Measurements from ENCODE around the gene CCDC192. TPM values are rescaled to one million over a fixed set of nuclear protein-coding genes. Genes with fewer than 3 reads are reported as not detected.

Gene CCDC192
- total RNA-seq, 3 donors from 2014 or later (not counting 1 experiment from before 2014, with no cell fraction given): not detected

- no peaks in the 10 kb centered on the region for H3K36me3 ChIP-seq (ENCODE audit: control insufficient read depth, insufficient read depth, low read length)
- Mint-ChIP-seq H3K27me3 (ENCODE audit: low read depth in 2 of 2) (no peaks in the 10 kb centered on the region), H3K4me1 (peaks cover 0 to 8% of the 10 kb centered on the region in 2 donors), H3K36me3 (peaks cover 11% of the 10 kb centered on the region), H3K4me3 (no peak overlapping the region), H3K9me3 (no peaks in the 10 kb centered on the region), H3K27ac (no peak overlapping the region)
- no peaks in the 10 kb centered on the region for H3K27me3 ChIP-seq (ENCODE audit: control insufficient read depth, insufficient read depth, low read length)
- H3K9me3 ChIP-seq (ENCODE audit: control insufficient read depth, insufficient read depth, low read length): no peaks in the 10 kb centered on the region
- WGBS (ENCODE audit: insufficient coverage): 94% methylated on average over 1 of the region's 1 CpG
- no peak overlapping the region for H3K4me3 ChIP-seq (ENCODE audit: low read length)
- DNase-seq: no peak
- TF ChIP-seq CTCF (IDR thresholded peaks at IDR 0.05): no peak
- no peak overlapping the region for H3K27ac ChIP-seq (ENCODE audit: low read length)
- no peaks in the 10 kb centered on the region for H3K4me1 ChIP-seq (ENCODE audit: control insufficient read depth, insufficient read depth, low read length)
- no peak for ATAC-seq
- intact Hi-C loops (cut with micrococcal nuclease): no loop called here
These were observed 259.3 kb downstream of the CCDC192 start for GRCh38 chr5:127962491-127962890.

DNA sequence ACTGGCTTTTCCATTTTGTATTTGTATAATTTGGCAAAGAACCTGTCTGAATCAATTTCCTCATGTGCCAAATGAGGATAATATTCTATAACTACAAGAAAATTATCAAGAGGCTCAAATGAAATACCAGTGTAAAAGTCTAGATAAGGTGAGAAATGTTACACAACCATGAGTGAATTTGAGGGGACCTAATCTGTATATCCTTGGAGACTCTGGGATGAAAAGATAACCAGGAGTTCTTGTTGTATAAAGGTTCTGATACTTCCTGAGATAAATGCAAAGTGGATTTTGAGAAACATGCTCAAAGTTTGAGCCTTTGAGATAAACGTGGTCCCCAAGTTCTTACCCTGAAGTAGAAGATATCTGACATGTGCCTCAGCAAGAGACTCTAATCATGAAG lies 260.0 kb downstream of the CCDC192 start:
- Mint-ChIP-seq H3K27ac (no peak overlapping the region), H3K9me3 (no peaks in the 10 kb centered on the region), H3K27me3 (ENCODE audit: low read depth in 2 of 2) (no peaks in the 10 kb centered on the region), H3K36me3 (peaks cover 11% of the 10 kb centered on the region), H3K4me3 (no peak overlapping the region), H3K4me1 (peaks cover 0 to 8% of the 10 kb centered on the region in 2 donors)
- intact Hi-C loops (cut with micrococcal nuclease): no loop called here
- Histone ChIP-seq H3K36me3 (ENCODE audit: control insufficient read depth, insufficient read depth, low read length) (no peaks in the 10 kb centered on the region), H3K9me3 (ENCODE audit: control insufficient read depth, insufficient read depth, low read length) (no peaks in the 10 kb centered on the region), H3K4me3 (ENCODE audit: low read length) (no peak overlapping the region), H3K27me3 (ENCODE audit: control insufficient read depth, insufficient read depth, low read length) (no peaks in the 10 kb centered on the region), H3K27ac (ENCODE audit: low read length) (no peak overlapping the region), H3K4me1 (ENCODE audit: control insufficient read depth, insufficient read depth, low read length) (no peaks in the 10 kb centered on the region)
- WGBS (ENCODE audit: insufficient coverage): 93% methylated on average over 1 of the region's 1 CpG
- ATAC-seq: no peak
- no peak for DNase-seq
- TF ChIP-seq CTCF (IDR thresholded peaks at IDR 0.05): no peak

- Histone ChIP-seq H3K4me3 (ENCODE audit: low read length) (no peak overlapping the region), H3K27me3 (ENCODE audit: control insufficient read depth, insufficient read depth, low read length) (no peaks in the 10 kb centered on the region), H3K36me3 (ENCODE audit: control insufficient read depth, insufficient read depth, low read length) (no peaks in the 10 kb centered on the region), H3K9me3 (ENCODE audit: control insufficient read depth, insufficient read depth, low read length) (no peaks in the 10 kb centered on the region), H3K4me1 (ENCODE audit: control insufficient read depth, insufficient read depth, low read length) (no peaks in the 10 kb centered on the region), H3K27ac (ENCODE audit: low read length) (no peak overlapping the region)
- ATAC-seq: no peak
- Mint-ChIP-seq H3K27ac (no peak overlapping the region), H3K4me1 (peaks cover 0 to 8% of the 10 kb centered on the region in 2 donors), H3K27me3 (ENCODE audit: low read depth in 2 of 2) (no peaks in the 10 kb centered on the region), H3K36me3 (peaks cover 11% of the 10 kb centered on the region), H3K9me3 (no peaks in the 10 kb centered on the region), H3K4me3 (no peak overlapping the region)
- intact Hi-C loops (cut with micrococcal nuclease): no loop called here
- WGBS (ENCODE audit: insufficient coverage): 98% methylated on average over 3 of the region's 3 CpGs
- TF ChIP-seq CTCF (IDR thresholded peaks at IDR 0.05): no peak
- DNase-seq: no peak
These were observed 260.7 kb downstream of the CCDC192 start for GRCh38 chr5:127963931-127964330.

GRCh38 chr5:127967323-127967982 lies 264.3 kb downstream of the CCDC192 start:
- H3K9me3 ChIP-seq (ENCODE audit: control insufficient read depth, insufficient read depth, low read length): no peaks in the 10 kb centered on the region
- Mint-ChIP-seq H3K27me3 (ENCODE audit: low read depth in 2 of 2) (no peaks in the 10 kb centered on the region), H3K27ac (no peak overlapping the region), H3K9me3 (no peaks in the 10 kb centered on the region), H3K36me3 (peaks cover 11% of the 10 kb centered on the region), H3K4me3 (no peak overlapping the region), H3K4me1 (no peaks in the 10 kb centered on the region)
- intact Hi-C loops (cut with micrococcal nuclease): no loop called here
- no peaks in the 10 kb centered on the region for H3K36me3 ChIP-seq (ENCODE audit: control insufficient read depth, insufficient read depth, low read length)
- DNase-seq (no peak), ATAC-seq (no peak)
- TF ChIP-seq CTCF (IDR thresholded peaks at IDR 0.05): no peak
- H3K4me1 ChIP-seq (ENCODE audit: control insufficient read depth, insufficient read depth, low read length): no peaks in the 10 kb centered on the region
- WGBS (ENCODE audit: insufficient coverage): 95% methylated on average over 2 of the region's 3 CpGs
- H3K27ac ChIP-seq (ENCODE audit: low read length): no peak overlapping the region
- H3K27me3 ChIP-seq (ENCODE audit: control insufficient read depth, insufficient read depth, low read length): no peaks in the 10 kb centered on the region
- no peak overlapping the region for H3K4me3 ChIP-seq (ENCODE audit: low read length)

Measured in natural killer cell (primary cell).